ENCODE data around the gene SULT1C2. TPM values are rescaled to one million over a fixed set of nuclear protein-coding genes. Genes with fewer than 3 reads are reported as not detected.

Gene SULT1C2
- total and polyA plus RNA-seq, 9 of the 15 experiments (the other 6 are each of a cell fraction or from before 2014, with no cell fraction given): 0.22 TPM; not detected in 8

DNA sequence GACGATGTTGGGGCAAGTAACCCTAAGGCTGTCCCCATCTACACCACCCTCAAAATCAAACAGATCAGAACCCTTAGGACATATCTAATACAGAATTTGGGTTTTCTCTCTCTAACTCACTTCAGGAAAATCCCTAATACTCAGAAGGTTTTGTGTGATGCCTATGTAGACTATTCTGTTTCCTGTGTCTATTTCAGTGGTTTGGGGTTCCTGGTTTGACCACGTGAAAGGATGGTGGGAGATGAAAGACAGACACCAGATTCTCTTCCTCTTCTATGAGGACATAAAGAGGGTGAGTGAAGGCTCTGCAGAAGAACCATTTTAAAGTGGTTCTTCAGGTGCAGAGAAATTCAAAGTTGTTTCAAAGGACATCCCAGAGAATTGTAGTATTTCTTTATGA is 16.3 kb downstream of the SULT1C2 start:
- Histone ChIP-seq H3K4me1 (replicated peaks in 1 of 2; ENCODE audit: control insufficient read depth in 2 of 2, insufficient read depth in 2 of 2, low read length in 2 of 2) (peaks cover 0 to 3% of the 10 kb centered on the region in 2 experiments; a peak in 3 of 5 replicates), H3K4me3 (no peak overlapping the region), H3K27me3 (ENCODE audit: control insufficient read depth in 2 of 2, insufficient read depth in 2 of 2, low read length in 2 of 2) (peaks cover 6 to 12% of the 10 kb centered on the region in 2 experiments; a peak in 3 of 5 replicates), H3K79me2 (ENCODE audit: control insufficient read depth, insufficient read depth, low read length) (no peaks in the 10 kb centered on the region), H4K20me1 (replicated peaks; ENCODE audit: control insufficient read depth, insufficient read depth, low read length) (no peaks in the 10 kb centered on the region), H3K9me1 (ENCODE audit: control insufficient read depth, insufficient read depth, low read length) (no peaks in the 10 kb centered on the region), H3K9me3 (replicated peaks; ENCODE audit: control insufficient read depth, insufficient read depth, low read depth, low read length) (no peaks in the 10 kb centered on the region), H3K27ac (ENCODE audit: extremely low read depth, low read depth, low read length) (no peak overlapping the region), H2AFZ (ENCODE audit: low read depth, low read length) (no peak overlapping the region), H3K36me3 (ENCODE audit: control insufficient read depth, insufficient read depth, low read length) (no peaks in the 10 kb centered on the region), H3K4me2 (ENCODE audit: insufficient read depth, low read length) (no peak overlapping the region), H3K9ac (ENCODE audit: insufficient read depth in 1 of 2, low read depth in 2 of 2, low read length in 2 of 2) (no peak overlapping the region)
- no peak for ATAC-seq
- intact Hi-C loops (cut with micrococcal nuclease): no loop called here
- FAIRE-seq: no peak
- WGBS (ENCODE audit: insufficient coverage, low coverage, missing lambda C conversion rate): 0% methylated on average over 2 of the region's 2 CpGs
- TF ChIP-seq TSC22D4 (tag; IDR thresholded peaks at IDR 0.05) (no peak), TFAM (CRISPR knock-in tag; conservative IDR thresholded peaks at IDR 0.05) (no peak), ETS1 (conservative IDR thresholded peaks at IDR 0.05; ENCODE audit: control insufficient read depth, low read depth, low read length) (no peak), ZNF121 (CRISPR knock-in tag; conservative IDR thresholded peaks at IDR 0.05) (no peak), TBL1XR1 (IDR thresholded peaks at IDR 0.05; ENCODE audit: low read length in 2 of 2) (no peak), ARID1B (IDR thresholded peaks at IDR 0.05) (no peak), RBM17 (IDR thresholded peaks at IDR 0.05; ENCODE audit: borderline replicate concordance, low read depth, low read length) (no peak), LARP7 (IDR thresholded peaks at IDR 0.05) (no peak), ZNF583 (CRISPR knock-in tag; IDR thresholded peaks at IDR 0.05) (no peak), ZBTB9 (CRISPR knock-in tag; IDR thresholded peaks at IDR 0.05) (no peak), RHOXF2B (CRISPR knock-in tag; conservative IDR thresholded peaks at IDR 0.05) (no peak), USF2 (CRISPR knock-in tag; IDR thresholded peaks at IDR 0.05) (no peak)
- TF ChIP-seq, protein P1, sequence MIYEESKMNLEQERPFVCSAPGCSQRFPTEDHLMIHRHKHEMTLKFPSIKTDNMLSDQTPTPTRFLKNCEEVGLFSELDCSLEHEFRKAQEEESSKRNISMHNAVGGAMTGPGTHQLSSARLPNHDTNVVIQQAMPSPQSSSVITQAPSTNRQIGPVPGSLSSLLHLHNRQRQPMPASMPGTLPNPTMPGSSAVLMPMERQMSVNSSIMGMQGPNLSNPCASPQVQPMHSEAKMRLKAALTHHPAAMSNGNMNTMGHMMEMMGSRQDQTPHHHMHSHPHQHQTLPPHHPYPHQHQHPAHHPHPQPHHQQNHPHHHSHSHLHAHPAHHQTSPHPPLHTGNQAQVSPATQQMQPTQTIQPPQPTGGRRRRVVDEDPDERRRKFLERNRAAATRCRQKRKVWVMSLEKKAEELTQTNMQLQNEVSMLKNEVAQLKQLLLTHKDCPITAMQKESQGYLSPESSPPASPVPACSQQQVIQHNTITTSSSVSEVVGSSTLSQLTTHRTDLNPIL (CRISPR knock-in tag; IDR thresholded peaks at IDR 0.05): no peak
- TF ChIP-seq, protein P2, sequence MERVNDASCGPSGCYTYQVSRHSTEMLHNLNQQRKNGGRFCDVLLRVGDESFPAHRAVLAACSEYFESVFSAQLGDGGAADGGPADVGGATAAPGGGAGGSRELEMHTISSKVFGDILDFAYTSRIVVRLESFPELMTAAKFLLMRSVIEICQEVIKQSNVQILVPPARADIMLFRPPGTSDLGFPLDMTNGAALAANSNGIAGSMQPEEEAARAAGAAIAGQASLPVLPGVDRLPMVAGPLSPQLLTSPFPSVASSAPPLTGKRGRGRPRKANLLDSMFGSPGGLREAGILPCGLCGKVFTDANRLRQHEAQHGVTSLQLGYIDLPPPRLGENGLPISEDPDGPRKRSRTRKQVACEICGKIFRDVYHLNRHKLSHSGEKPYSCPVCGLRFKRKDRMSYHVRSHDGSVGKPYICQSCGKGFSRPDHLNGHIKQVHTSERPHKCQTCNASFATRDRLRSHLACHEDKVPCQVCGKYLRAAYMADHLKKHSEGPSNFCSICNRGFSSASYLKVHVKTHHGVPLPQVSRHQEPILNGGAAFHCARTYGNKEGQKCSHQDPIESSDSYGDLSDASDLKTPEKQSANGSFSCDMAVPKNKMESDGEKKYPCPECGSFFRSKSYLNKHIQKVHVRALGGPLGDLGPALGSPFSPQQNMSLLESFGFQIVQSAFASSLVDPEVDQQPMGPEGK (CRISPR knock-in tag; IDR thresholded peaks at IDR 0.05; ENCODE audit: borderline replicate concordance): no peak
- BruUV-seq (replicated peaks): no TSS peak
- CTCF ChIA-PET (ENCODE audit: low intra/inter-chr PET ratio): no interaction called here
- no peak for DNase-seq (ENCODE audit: extremely low read depth in 1 of 4, low spot score in 3 of 4)
- POLR2A ChIA-PET: no interaction called here
- in situ Hi-C loops (cut with MboI): no loop called here
